Muscle layer of duodenum (tissue), 2 donors: Measurements from ENCODE around the gene ITGB6.
"Not testable (repeated sequence)": the region's sequence is repeated elsewhere in the genome, so short reads cannot be mapped to it uniquely, and the experiment has no call there.

Source experiments
- H3K27ac ChIP-seq: one replicate; pipeline ENCODE4 v1.7.0; 2013; ENCODE audit warnings: mild to moderate bottlenecking, low read length
- H3K27me3 ChIP-seq: one replicate; pipeline ENCODE4 v1.7.0; 2013; ENCODE audit warnings: low read depth, mild to moderate bottlenecking, control low read depth, low read length
- H3K36me3 ChIP-seq, 2 donors: one replicate each; pipeline ENCODE4 v1.7.0; 2013; ENCODE audit warnings: low read length in 2 of 2, control low read depth in 1 of 2, mild to moderate bottlenecking in 1 of 2; ENCODE audit not compliant: insufficient read depth in 2 of 2, control insufficient read depth in 1 of 2
- H3K4me1 ChIP-seq, 2 donors: one replicate each; pipeline ENCODE4 v1.7.0; 2013; ENCODE audit warnings: low read length in 2 of 2, mild to moderate bottlenecking in 2 of 2, control low read depth in 1 of 2, moderate library complexity in 1 of 2; ENCODE audit not compliant: insufficient read depth in 2 of 2, control insufficient read depth in 1 of 2
- H3K4me3 ChIP-seq, 2 donors: one replicate each; pipeline ENCODE4 v1.7.0; 2013; ENCODE audit warnings: low read length in 2 of 2, low read depth in 1 of 2, mild to moderate bottlenecking in 1 of 2
- H3K9me3 ChIP-seq, 2 donors: one replicate each; pipeline ENCODE4 v1.7.0; 2013; ENCODE audit warnings: low read length in 2 of 2, control low read depth in 1 of 2, mild to moderate bottlenecking in 1 of 2; ENCODE audit not compliant: control insufficient read depth in 1 of 2
- donor health status: healthy.

The ITGB6 gene

GRCh38 chr2:160205505-160205904, 5.4 kb upstream of the ITGB6 start:
- Histone ChIP-seq H3K27me3 (no peaks in the 10 kb centered on the region), H3K4me3 (no peak overlapping the region), H3K36me3 (no peaks in the 10 kb centered on the region), H3K27ac (no peak overlapping the region), H3K4me1 (peaks cover 6 to 9% of the 10 kb centered on the region in 2 donors), H3K9me3 (no peaks in the 10 kb centered on the region)

- Histone ChIP-seq H3K36me3 (no peaks in the 10 kb centered on the region), H3K27ac (no peak overlapping the region), H3K4me1 (peaks cover 4 to 6% of the 10 kb centered on the region in 2 donors), H3K4me3 (no peak overlapping the region), H3K27me3 (no peaks in the 10 kb centered on the region), H3K9me3 (no peaks in the 10 kb centered on the region)
Observed at GRCh38 chr2:160203422-160203821, 3.4 kb upstream of the ITGB6 start.

DNA sequence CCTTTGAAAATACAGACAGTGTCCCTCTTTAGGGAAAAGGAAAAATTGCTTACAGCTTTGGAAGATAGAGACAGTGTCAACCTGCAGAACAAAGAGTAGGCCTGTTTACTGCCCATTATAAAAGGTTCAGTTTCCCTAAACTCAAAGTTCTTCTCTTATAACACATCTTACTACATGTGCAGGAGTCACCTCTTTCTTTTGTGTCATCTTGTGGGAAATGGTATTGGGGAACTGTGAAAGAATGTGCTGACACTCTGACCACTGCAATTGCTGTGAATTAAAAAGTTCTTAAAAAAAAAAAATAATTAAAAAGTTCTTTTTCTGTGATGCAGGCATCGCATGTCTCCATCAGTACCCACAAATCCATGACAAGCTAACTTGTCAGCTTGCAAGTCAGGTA, 2.9 kb upstream of the ITGB6 start:
- no peak overlapping the region for H3K27ac ChIP-seq
- H3K36me3 ChIP-seq = no peaks in the 10 kb centered on the region
- no peaks in the 10 kb centered on the region for H3K9me3 ChIP-seq
- H3K27me3 ChIP-seq = no peaks in the 10 kb centered on the region
- peaks cover 0 to 6% of the 10 kb centered on the region in 2 donors for H3K4me1 ChIP-seq
- H3K4me3 ChIP-seq = no peak overlapping the region

GRCh38 chr2:160201849-160202539, 1.9 kb upstream of the ITGB6 start:
- H3K4me3 ChIP-seq = no peak overlapping the region
- no peaks in the 10 kb centered on the region for H3K27me3 ChIP-seq

DNA sequence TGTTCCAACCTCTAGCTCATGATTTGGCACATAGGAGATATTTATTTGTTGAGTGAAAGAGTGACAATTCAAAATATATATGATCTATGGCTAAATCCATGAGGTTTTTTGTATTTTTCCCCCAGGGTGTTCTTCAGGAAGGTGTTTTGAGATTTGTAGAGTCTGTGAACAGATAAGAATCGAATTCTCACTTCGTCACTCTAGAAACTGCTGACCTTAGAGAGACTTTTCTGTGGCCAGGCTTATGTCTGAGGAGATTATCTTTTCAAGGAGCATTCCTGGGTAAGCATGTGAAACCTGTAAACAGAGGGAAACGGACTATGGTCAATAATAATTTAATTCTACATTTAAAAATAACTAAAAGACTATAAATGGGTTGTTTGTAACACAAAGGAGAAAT, 849 bp upstream of the ITGB6 start:
- H3K27me3 ChIP-seq = no peaks in the 10 kb centered on the region
- H3K27ac ChIP-seq = no peak overlapping the region
- no peaks in the 10 kb centered on the region for H3K9me3 ChIP-seq
- H3K4me3 ChIP-seq = no peak overlapping the region
- no peaks in the 10 kb centered on the region for H3K36me3 ChIP-seq
- peaks cover 0 to 6% of the 10 kb centered on the region in 2 donors for H3K4me1 ChIP-seq

More at GRCh38 chr2:160201849-160202539, 1.9 kb upstream of the ITGB6 start:
- H3K27ac ChIP-seq = no peak overlapping the region
- peaks cover 0 to 6% of the 10 kb centered on the region in 2 donors for H3K4me1 ChIP-seq
- no peaks in the 10 kb centered on the region for H3K36me3 ChIP-seq
- H3K9me3 ChIP-seq = no peaks in the 10 kb centered on the region

DNA sequence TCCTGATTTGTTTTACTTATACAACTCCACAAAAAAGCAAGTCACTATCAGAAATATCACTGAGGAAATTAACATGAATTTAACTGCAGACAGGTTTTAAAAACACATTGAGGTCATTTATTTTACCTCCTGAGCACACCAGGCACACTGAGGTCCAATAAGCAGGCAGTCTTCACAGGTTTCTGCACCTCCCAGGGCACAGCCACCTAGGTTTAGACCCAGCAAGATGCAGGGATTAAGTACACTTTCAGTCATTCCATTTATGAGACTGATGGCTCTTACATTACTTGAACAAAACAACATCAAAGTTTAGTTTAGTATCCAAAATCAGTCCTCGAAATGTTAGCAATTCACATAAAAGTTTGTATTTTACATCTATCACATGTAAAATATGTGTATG, 1.0 kb downstream of the ITGB6 start:
- Histone ChIP-seq H3K27ac (no peak overlapping the region), H3K9me3 (no peaks in the 10 kb centered on the region), H3K4me3 (no peak overlapping the region), H3K4me1 (no peaks in the 10 kb centered on the region), H3K36me3 (no peaks in the 10 kb centered on the region), H3K27me3 (no peaks in the 10 kb centered on the region)

GRCh38 chr2:160197587-160197986, 2.5 kb downstream of the ITGB6 start:
- no peaks in the 10 kb centered on the region for H3K9me3 ChIP-seq
- no peaks in the 10 kb centered on the region for H3K27me3 ChIP-seq
- H3K36me3 ChIP-seq = no peaks in the 10 kb centered on the region
- no peak overlapping the region for H3K27ac ChIP-seq
- H3K4me3 ChIP-seq = no peak overlapping the region
- no peaks in the 10 kb centered on the region for H3K4me1 ChIP-seq

- Histone ChIP-seq H3K4me1 (no peaks in the 10 kb centered on the region), H3K4me3 (no peak overlapping the region), H3K9me3 (no peaks in the 10 kb centered on the region), H3K27me3 (no peaks in the 10 kb centered on the region), H3K27ac (no peak overlapping the region), H3K36me3 (no peaks in the 10 kb centered on the region)
Observed at GRCh38 chr2:160194946-160195345, 5.1 kb downstream of the ITGB6 start.

DNA sequence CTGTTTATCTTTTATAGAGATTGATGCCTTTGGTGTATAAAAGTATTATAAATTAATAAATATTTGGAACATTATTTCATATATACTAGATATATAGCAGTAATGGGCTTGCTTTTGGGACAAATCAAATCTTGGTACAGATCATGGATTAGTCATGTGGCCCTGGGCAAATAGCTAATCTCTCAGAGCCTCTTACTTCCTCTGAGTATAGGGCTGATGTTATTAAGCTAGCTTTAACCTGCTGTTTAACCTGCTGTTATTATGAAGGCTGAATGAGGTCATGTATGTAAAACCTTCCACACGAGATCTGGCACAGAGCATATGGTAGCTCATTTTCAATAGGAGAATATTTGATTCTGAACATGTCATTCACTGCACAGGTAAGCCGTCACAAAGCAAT, 5.7 kb downstream of the ITGB6 start:
- Histone ChIP-seq H3K4me3 (no peak overlapping the region), H3K36me3 (no peaks in the 10 kb centered on the region), H3K27ac (no peak overlapping the region), H3K4me1 (no peaks in the 10 kb centered on the region), H3K9me3 (no peaks in the 10 kb centered on the region), H3K27me3 (no peaks in the 10 kb centered on the region)

- H3K4me3 ChIP-seq, H3K27me3 ChIP-seq, H3K36me3 ChIP-seq, H3K9me3 ChIP-seq, H3K27ac ChIP-seq, H3K4me1 ChIP-seq: not testable (repeated sequence)
Observed at GRCh38 chr2:160181146-160181836, 18.8 kb downstream of the ITGB6 start.

DNA sequence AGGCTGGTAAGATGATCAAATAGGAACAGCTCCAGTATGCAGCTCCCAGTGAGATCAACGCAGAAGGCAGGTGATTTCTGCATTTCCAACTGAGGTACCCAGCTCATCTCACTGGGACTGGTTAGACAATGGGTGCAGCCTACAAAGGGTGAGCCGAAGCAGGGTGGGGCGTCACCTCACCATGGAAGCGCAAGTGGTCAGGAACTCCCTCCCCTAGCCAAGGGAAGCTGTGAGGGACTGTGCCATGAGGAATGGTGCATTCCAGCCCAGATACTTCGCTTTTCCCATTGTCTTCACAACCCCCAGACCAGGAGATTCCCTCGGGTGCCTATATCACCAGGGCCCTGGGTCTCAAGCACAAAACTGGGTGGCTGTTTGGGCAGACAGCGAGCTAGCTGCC, 19.4 kb downstream of the ITGB6 start:
- H3K27ac ChIP-seq, H3K36me3 ChIP-seq, H3K9me3 ChIP-seq, H3K27me3 ChIP-seq, H3K4me1 ChIP-seq, H3K4me3 ChIP-seq: not testable (repeated sequence)

GRCh38 chr2:160180172-160180571, 19.9 kb downstream of the ITGB6 start:
- H3K9me3 ChIP-seq = no peaks in the 10 kb centered on the region
- H3K27me3 ChIP-seq = no peaks in the 10 kb centered on the region
- H3K4me1 ChIP-seq = no peaks in the 10 kb centered on the region
- H3K4me3 ChIP-seq = no peak overlapping the region
- H3K27ac ChIP-seq = no peak overlapping the region
- no peaks in the 10 kb centered on the region for H3K36me3 ChIP-seq
